Adrenal gland (tissue), 12 donors: ENCODE data around the gene GLCE. TPM values are rescaled to one million over a fixed set of nuclear protein-coding genes. Genes with fewer than 3 reads are reported as not detected.

Experiments used
- DNase-seq, 7 donors: peaks; one replicate each; pipeline ENCODE4 v3.0.0-alpha.2; 2019 to 2020
- H3K27ac ChIP-seq, 5 donors: fragments of 200-600 bp; sonication (generic) in 4 of 5; 1 replicate in 3 of 5; 2 replicates in 2 of 5; pipeline versions ENCODE4 v1.5.1 to v1.8.0; 2016 to 2020; ENCODE audit warnings: mild to moderate bottlenecking in 1 of 5
- H3K27me3 ChIP-seq: fragments of 200-600 bp; 2 replicates; pipeline ENCODE4 v1.8.0; 2021
- H3K36me3 ChIP-seq, 2 donors: fragments of 200-600 bp; replicated peaks in 1 of 2; 1 replicate in 1 of 2; 2 replicates in 1 of 2; pipeline versions ENCODE4 v1.5.1 to v1.8.0; 2018 to 2022
- H3K4me1 ChIP-seq, 2 donors: fragments of 200-600 bp; replicated peaks in 1 of 2; 1 replicate in 1 of 2; 2 replicates in 1 of 2; pipeline versions ENCODE4 v1.5.1 to v1.8.0; 2018 to 2021
- H3K4me3 ChIP-seq, 4 donors: fragments of 200-600 bp; sonication (generic) in 3 of 4; one replicate each; pipeline ENCODE4 v1.5.1; 2016 to 2018
- H3K9me3 ChIP-seq, 3 donors: fragments of 200-600 bp; sonication (generic) in 1 of 3; replicated peaks in 1 of 3; 1 replicate in 2 of 3; 2 replicates in 1 of 3; pipeline versions ENCODE4 v1.5.1 to v1.8.0; 2016 to 2021
- POLR2A ChIP-seq, 2 donors: fragments of 450-650 bp; IDR thresholded peaks; one replicate each; pipeline ENCODE4 v1.6.1; 2017; ENCODE audit warnings: antibody characterized with exemption in 2 of 2, mild to moderate bottlenecking in 2 of 2, moderate library complexity in 1 of 2
- WGBS, 4 donors: extraction: QIAGEN DNeasy Blood & Tissue Kit in 2 of 4; methylation state at CpG; one replicate each; pipeline versions ENCODE4 v1.1.5 to v1.1.7; 2013 to 2017; 5-methylcytosine and 5-hydroxymethylcytosine counted together
- intact Hi-C, 2 donors: fragments of 100-400 bp; cut with DNase I; formaldehyde crosslinking; loops; one replicate each; pipeline versions ENCODE4 v1.14.1 to v1.15.0; 2022 to 2023
- polyA plus RNA-seq, 3 donors: library from polyadenylated mRNA; stranded (reverse); fragments of 200-250 nt in 2 of 3; fragments of 350-450 nt in 1 of 3; fragmentation: Illumina TruSeq in 1 of 3; extraction: RNeasy Lipid Tissue Mini Kit (QIAGEN cat#74804) in 1 of 3; gene quantifications; one replicate each; pipeline ENCODE4 v1.2.3, GENCODE V29; 2013 to 2014
- total RNA-seq, 9 donors: library from RNA; depleted of rRNA in 4 of 9; stranded (reverse); fragments of >200 nt in 4 of 9; fragments of 120-200 nt in 1 of 9; fragmentation: NEBNext Ultra II Directional in 1 of 9; extraction: Animal tissue kit (Norgen Biotek cat#: 25700) in 1 of 9; gene quantifications; one replicate each; pipeline versions ENCODE4 v1.1.0 to v1.2.4, GENCODE V29; 2013 to 2023
- TF ChIP-seq, protein P1 (sequence below), 6 experiments: fragments of 450-650 bp in 4 of 6; fragments of 200-600 bp in 2 of 6; sonication (generic) in 1 of 6; IDR thresholded peaks; 1 replicate in 5 of 6; 2 replicates in 1 of 6; pipeline versions ENCODE4 v1.5.1 to v1.8.0; 2016 to 2021; ENCODE audit warnings: antibody characterized with exemption in 6 of 6, mild to moderate bottlenecking in 2 of 6, moderate library complexity in 1 of 6
- donor health status: healthy with polysubstance abuse.
- donor health status: Bipolar disorder and iron deficiency.
- donor health status: DM: yes; HTN: yes; CAD: no.
- donor health status: DM: no; HTN: no; CAD: no.
- donor health status: DM: no; HTN: no; CAD: no.
- donor health status: DM: yes; HTN: yes; CAD: no.

Gene GLCE
- total and polyA plus RNA-seq, 12 donors: 9.3 to 48.4 (median 28.1) TPM

DNA sequence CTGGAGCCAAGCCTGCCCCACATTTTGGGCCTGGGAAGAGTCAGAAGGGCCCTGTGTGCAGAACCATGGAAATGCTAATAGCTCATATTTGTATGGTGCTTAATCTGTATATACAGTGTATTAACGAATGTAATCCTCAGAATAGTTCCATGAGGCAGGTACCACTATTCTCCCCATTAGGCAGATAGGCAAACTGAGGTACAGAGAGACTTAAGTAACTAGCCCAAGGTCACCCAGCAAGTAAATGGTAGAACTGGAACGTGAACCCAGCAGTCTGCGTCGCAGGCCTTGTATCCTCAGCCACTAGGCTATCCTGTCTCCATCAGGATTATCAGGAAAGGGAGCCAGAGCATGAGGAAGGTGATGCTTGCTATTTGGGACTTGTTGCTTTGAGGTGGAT, 28.0 kb upstream of the GLCE start:
- no peak for DNase-seq
- WGBS, 4 donors: 90 to 96% (median 93%) methylated on average over 4 of the region's 4 CpGs
- H3K9me3 ChIP-seq: no peaks in the 10 kb centered on the region
- no peak overlapping the region for H3K4me3 ChIP-seq
- peaks cover 14 to 16% of the 10 kb centered on the region in 2 donors for H3K4me1 ChIP-seq
- H3K36me3 ChIP-seq: no peaks in the 10 kb centered on the region
- no peak for TF ChIP-seq POLR2A (IDR thresholded peaks at IDR 0.05)
- TF ChIP-seq, protein P1, sequence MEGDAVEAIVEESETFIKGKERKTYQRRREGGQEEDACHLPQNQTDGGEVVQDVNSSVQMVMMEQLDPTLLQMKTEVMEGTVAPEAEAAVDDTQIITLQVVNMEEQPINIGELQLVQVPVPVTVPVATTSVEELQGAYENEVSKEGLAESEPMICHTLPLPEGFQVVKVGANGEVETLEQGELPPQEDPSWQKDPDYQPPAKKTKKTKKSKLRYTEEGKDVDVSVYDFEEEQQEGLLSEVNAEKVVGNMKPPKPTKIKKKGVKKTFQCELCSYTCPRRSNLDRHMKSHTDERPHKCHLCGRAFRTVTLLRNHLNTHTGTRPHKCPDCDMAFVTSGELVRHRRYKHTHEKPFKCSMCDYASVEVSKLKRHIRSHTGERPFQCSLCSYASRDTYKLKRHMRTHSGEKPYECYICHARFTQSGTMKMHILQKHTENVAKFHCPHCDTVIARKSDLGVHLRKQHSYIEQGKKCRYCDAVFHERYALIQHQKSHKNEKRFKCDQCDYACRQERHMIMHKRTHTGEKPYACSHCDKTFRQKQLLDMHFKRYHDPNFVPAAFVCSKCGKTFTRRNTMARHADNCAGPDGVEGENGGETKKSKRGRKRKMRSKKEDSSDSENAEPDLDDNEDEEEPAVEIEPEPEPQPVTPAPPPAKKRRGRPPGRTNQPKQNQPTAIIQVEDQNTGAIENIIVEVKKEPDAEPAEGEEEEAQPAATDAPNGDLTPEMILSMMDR (IDR thresholded peaks at IDR 0.05): no peak
- peak overlapping the region in 1 of 5 donors; percentile 31 for H3K27ac ChIP-seq
- no peaks in the 10 kb centered on the region for H3K27me3 ChIP-seq
- intact Hi-C loops: loop anchor here in 1 of 2 donors (5.0 kb wide), 1 partner anchor 40 kb away; no protein-coding TSS in a partner anchor

DNA sequence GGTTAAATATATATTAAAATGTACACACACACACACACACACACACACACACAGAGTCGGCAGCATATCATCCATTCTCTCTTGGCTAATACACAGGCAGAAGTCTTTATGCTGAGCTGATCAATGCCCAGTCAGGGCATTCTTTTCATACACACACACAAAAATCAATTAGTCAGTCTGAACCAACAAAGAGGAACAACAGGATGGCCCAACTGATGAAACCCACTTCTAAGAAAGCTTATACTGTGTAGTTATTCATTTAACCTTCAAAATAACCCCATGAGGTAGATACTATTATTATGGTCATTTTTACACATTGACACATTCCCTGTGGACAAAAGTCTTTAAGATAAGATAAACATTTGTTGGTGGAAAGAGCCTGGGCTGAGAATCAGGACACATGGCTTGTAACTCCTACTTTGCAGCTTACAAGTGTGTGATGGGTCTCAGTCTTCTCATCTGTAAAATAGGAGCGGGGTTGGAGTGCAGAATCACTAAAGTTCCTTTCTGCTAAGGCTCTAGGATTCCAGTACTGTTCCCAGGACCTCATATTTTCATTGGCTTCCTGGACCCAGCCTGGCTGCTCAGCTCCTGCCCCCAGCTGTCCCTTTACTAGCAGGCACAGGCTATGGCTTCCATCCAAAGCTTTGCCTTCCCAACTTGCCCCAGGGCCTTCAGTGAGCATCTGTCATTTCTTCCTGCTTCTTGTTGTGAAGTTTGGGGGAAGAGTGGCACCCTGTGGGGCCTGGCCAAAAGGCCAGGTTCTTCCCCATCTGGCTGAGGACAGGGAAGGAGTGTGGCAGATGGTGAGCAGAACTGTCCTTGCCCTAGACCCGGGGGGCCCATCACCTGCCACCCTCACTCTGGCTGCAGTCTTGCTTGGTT, 27.2 kb upstream of the GLCE start:
- H3K27ac ChIP-seq: no peak overlapping the region
- no peaks in the 10 kb centered on the region for H3K36me3 ChIP-seq
- TF ChIP-seq, protein P1 (IDR thresholded peaks at IDR 0.05): no peak
- no peak for TF ChIP-seq POLR2A (IDR thresholded peaks at IDR 0.05)
- peak in 4 of 7 donors; percentile 17 to 66 (median 26) for DNase-seq
- H3K4me1 ChIP-seq: peaks cover 14 to 16% of the 10 kb centered on the region in 2 donors
- H3K27me3 ChIP-seq: no peaks in the 10 kb centered on the region
- no peaks in the 10 kb centered on the region for H3K9me3 ChIP-seq
- intact Hi-C loops: loop anchor here in 1 of 2 donors (5.0 kb wide), 1 partner anchor 41 kb away; no protein-coding TSS in a partner anchor
- 53 to 83% (median 64%) methylated on average over 3 of the region's 3 CpGs for WGBS, 4 donors
- H3K4me3 ChIP-seq: no peak overlapping the region

DNA sequence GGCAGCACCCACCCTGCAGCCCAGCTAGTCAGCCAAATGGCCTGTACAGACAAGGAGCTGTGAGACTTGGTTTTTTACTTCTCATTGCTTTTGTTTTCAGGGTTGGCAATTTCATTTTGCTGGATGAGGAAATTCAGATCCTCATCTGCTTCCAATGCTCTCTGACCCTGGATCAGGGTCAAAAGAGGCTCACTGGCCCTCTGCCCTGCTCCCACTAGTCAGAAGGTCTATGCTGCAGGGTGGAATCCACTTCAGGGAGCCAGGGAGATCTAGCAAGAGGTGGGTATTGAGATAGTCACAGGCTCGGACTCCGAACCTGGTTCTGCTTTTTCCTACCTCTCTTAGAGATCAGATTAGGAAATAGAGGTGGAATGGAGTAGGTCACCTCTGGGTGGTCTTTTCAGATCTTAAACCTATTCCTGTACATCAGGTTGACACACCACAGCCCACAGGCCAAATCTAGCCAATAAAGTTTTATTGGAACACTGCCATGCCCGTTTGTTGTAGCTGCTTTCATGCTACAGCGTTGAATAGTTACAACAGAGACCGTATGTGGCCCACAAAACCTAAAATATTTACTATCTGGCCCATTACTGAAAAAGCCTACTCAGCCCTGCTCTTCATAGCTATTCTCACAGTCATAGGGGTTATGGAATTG, 26.4 kb upstream of the GLCE start:
- H3K27ac ChIP-seq: no peak overlapping the region
- no peak for TF ChIP-seq POLR2A (IDR thresholded peaks at IDR 0.05)
- TF ChIP-seq, protein P1 (IDR thresholded peaks at IDR 0.05): no peak
- no peaks in the 10 kb centered on the region for H3K36me3 ChIP-seq
- H3K27me3 ChIP-seq: no peaks in the 10 kb centered on the region
- WGBS, 4 donors: 74 to 91% (median 85%) methylated on average over 5 of the region's 5 CpGs
- intact Hi-C loops: loop anchor here in 1 of 2 donors (5.0 kb wide), 1 partner anchor 42 kb away; no protein-coding TSS in a partner anchor
- peaks cover 7 to 9% of the 10 kb centered on the region in 2 donors for H3K4me1 ChIP-seq
- H3K4me3 ChIP-seq: no peak overlapping the region
- DNase-seq: no peak
- no peaks in the 10 kb centered on the region for H3K9me3 ChIP-seq

GRCh38 chr15:69134791-69135190, 25.6 kb upstream of the GLCE start:
- no peaks in the 10 kb centered on the region for H3K27me3 ChIP-seq
- H3K9me3 ChIP-seq: no peaks in the 10 kb centered on the region
- peaks cover 0 to under 1% of the 10 kb centered on the region in 2 donors for H3K4me1 ChIP-seq
- TF ChIP-seq, protein P1 (IDR thresholded peaks at IDR 0.05): no peak
- TF ChIP-seq POLR2A (IDR thresholded peaks at IDR 0.05): no peak
- H3K27ac ChIP-seq: no peak overlapping the region
- WGBS, 4 donors: 64 to 86% (median 70%) methylated on average over 2 of the region's 2 CpGs
- no peaks in the 10 kb centered on the region for H3K36me3 ChIP-seq
- no peak overlapping the region for H3K4me3 ChIP-seq
- DNase-seq: no peak
- intact Hi-C loops: loop anchor here in 1 of 2 donors (5.0 kb wide), 1 partner anchor 42 kb away; no protein-coding TSS in a partner anchor
